Type B pancreatic cell (in vitro differentiated cells): ENCODE results near the gene SF3B5. TPM values are rescaled to one million over a fixed set of nuclear protein-coding genes. Genes with fewer than 3 reads are reported as not detected.

Source experiments
- DNase-seq: peaks from one replicate; pipeline ENCODE4 v3.0.0; 2021; ENCODE audit warnings: mixed read lengths; ENCODE audit not compliant: unreplicated experiment; ENCODE audit errors: extremely low spot score
- H3K27ac Mint-ChIP-seq: 2 replicates; pipeline ENCODE4 v1.8.0; 2021; ENCODE audit warnings: mild to moderate bottlenecking, mixed read lengths
- H3K27me3 Mint-ChIP-seq: 2 replicates; pipeline ENCODE4 v1.8.0; 2021; ENCODE audit warnings: mixed read lengths
- H3K36me3 Mint-ChIP-seq: 2 replicates; pipeline ENCODE4 v1.8.0; 2021; ENCODE audit warnings: mixed read lengths
- H3K4me1 Mint-ChIP-seq: one replicate; pipeline ENCODE4 v1.8.0; 2021; ENCODE audit warnings: mixed read lengths; ENCODE audit not compliant: unreplicated experiment
- H3K4me3 Mint-ChIP-seq: 2 replicates; pipeline ENCODE4 v1.8.0; 2021; ENCODE audit warnings: mild to moderate bottlenecking, mixed read lengths
- H3K9me3 Mint-ChIP-seq: 2 replicates; pipeline ENCODE4 v1.8.0; 2021; ENCODE audit warnings: mixed read lengths
- total RNA-seq: library from RNA; stranded (reverse); gene quantifications from 2 replicates; pipeline ENCODE4 v1.2.1, GENCODE V29; 2021; ENCODE audit warnings: low replicate concordance
- TF ChIP-seq, protein P1 (sequence below): fragments of 200-600 bp; sonication (generic); conservative IDR thresholded peaks from 2 replicates; pipeline ENCODE4 v1.5.0; 2021; ENCODE audit warnings: antibody characterized with exemption, mild to moderate bottlenecking

SF3B5 gene
- total RNA-seq, 1 donor from 2014 or later, result 138 TPM

DNA sequence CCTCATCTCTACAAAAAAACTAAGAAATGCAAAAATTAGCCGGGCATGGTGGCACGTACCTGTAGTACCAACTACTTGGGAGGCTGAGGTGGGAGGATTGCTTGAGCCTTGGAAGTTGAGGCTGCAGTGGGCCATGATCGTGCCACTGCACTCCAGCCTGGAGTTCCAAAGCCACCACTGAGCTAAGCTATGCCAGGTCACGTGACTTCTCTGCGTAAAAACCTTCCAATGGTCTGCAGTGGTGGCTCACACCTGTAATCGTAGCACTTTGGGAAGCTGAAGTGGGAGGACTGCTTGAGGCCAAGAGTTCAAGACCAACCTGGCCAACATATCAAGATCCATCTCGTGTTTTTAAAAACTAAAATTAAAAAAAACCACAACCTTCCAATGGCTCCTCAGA is 1.7 kb downstream of the SF3B5 start:
- no peak for DNase-seq
- H3K9me3 Mint-ChIP-seq, result no peaks in the 10 kb centered on the region
- H3K27ac Mint-ChIP-seq, result peak overlapping the region; percentile 46
- H3K4me1 Mint-ChIP-seq, result peaks cover 13% of the 10 kb centered on the region
- H3K36me3 Mint-ChIP-seq, result peaks cover 5% of the 10 kb centered on the region
- H3K27me3 Mint-ChIP-seq, result peaks cover 5% of the 10 kb centered on the region
- H3K4me3 Mint-ChIP-seq, result peak overlapping the region; percentile 99
- TF ChIP-seq, protein P1, sequence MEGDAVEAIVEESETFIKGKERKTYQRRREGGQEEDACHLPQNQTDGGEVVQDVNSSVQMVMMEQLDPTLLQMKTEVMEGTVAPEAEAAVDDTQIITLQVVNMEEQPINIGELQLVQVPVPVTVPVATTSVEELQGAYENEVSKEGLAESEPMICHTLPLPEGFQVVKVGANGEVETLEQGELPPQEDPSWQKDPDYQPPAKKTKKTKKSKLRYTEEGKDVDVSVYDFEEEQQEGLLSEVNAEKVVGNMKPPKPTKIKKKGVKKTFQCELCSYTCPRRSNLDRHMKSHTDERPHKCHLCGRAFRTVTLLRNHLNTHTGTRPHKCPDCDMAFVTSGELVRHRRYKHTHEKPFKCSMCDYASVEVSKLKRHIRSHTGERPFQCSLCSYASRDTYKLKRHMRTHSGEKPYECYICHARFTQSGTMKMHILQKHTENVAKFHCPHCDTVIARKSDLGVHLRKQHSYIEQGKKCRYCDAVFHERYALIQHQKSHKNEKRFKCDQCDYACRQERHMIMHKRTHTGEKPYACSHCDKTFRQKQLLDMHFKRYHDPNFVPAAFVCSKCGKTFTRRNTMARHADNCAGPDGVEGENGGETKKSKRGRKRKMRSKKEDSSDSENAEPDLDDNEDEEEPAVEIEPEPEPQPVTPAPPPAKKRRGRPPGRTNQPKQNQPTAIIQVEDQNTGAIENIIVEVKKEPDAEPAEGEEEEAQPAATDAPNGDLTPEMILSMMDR, result no peak

DNA sequence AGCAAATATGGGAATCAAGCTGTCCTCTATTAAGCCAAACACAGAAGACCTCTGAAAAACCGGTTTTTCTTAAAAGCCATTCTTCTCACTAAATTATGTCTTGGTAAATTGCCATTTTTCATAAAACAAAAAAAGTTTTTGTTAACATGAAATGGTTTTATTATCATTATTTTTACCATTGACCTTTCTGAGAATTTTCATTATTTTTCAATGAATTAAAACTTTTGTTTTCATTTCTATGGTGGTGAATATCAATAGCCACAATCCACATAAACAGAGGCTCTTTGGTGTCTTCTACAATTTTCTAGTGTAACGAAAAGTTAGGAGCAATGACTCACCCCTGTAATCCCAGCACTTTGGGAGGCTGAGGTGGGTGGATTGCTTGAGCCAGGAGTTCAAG is 2.1 kb downstream of the SF3B5 start:
- peak overlapping the region; percentile 46 for H3K27ac Mint-ChIP-seq
- peaks cover 1% of the 10 kb centered on the region for H3K27me3 Mint-ChIP-seq
- no peak for DNase-seq
- H3K36me3 Mint-ChIP-seq, result peaks cover 5% of the 10 kb centered on the region
- TF ChIP-seq, protein P1, result no peak
- no peaks in the 10 kb centered on the region for H3K9me3 Mint-ChIP-seq
- peak overlapping the region; percentile 99 for H3K4me3 Mint-ChIP-seq
- H3K4me1 Mint-ChIP-seq, result peaks cover 13% of the 10 kb centered on the region

DNA sequence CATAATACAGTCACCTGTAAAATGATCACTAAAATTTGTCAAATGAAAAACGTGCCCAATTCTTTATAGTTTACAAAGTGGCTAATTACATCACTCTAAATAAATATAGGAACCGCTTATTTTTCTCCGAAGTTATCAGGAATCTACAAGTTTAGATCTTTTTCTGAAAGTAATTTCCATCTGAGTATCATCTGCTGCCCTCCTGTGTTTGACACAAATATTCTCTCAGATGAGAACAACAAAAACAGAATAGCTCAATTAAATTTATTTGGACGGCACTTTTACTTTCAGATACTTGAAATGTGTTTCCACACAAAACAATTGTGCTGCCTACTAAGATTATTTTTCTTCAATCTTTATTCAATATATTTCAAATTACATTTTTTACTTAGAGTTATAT is 5.0 kb downstream of the SF3B5 start:
- H3K4me3 Mint-ChIP-seq, result no peak overlapping the region
- H3K27me3 Mint-ChIP-seq, result no peaks in the 10 kb centered on the region
- peaks cover 9% of the 10 kb centered on the region for H3K36me3 Mint-ChIP-seq
- no peak for DNase-seq
- no peak overlapping the region for H3K27ac Mint-ChIP-seq
- peaks cover 9% of the 10 kb centered on the region for H3K4me1 Mint-ChIP-seq
- TF ChIP-seq, protein P1, result no peak
- H3K9me3 Mint-ChIP-seq, result no peaks in the 10 kb centered on the region

DNA sequence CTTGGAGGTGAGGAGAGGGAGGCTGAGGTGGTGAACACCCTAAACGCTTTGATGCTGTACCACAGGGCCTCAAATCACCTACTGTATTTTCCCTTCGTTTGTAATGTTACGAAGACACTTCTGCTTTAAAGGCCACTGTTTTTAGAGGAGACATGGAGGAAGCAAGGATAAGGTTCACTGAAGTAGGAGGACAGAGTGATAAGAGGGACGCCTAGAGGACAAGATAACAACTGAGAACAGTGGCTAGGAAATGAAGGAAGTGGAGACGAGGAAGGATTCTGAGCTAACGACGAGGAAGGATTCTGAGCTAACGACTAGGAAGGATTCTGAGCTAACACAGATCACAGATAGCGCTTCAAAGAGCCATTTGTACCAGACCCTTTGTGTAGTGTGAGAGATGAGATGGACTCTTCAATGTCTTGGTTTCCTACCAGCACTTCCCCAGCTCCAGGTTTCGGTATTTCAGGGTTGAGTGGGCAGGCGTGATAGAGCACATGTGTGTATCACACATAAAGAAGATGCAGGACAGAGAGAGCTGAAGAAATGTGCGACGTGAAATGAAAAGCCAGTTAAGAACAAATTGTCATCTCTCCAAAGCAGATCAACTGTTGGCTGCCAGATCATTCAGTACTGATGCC is 7.5 kb downstream of the SF3B5 start:
- Mint-ChIP-seq H3K4me1 (no peaks in the 10 kb centered on the region), H3K4me3 (no peak overlapping the region), H3K27ac (no peak overlapping the region), H3K27me3 (no peaks in the 10 kb centered on the region), H3K36me3 (peaks cover 4% of the 10 kb centered on the region), H3K9me3 (no peaks in the 10 kb centered on the region)
- DNase-seq, result no peak
- TF ChIP-seq, protein P1, result no peak

DNA sequence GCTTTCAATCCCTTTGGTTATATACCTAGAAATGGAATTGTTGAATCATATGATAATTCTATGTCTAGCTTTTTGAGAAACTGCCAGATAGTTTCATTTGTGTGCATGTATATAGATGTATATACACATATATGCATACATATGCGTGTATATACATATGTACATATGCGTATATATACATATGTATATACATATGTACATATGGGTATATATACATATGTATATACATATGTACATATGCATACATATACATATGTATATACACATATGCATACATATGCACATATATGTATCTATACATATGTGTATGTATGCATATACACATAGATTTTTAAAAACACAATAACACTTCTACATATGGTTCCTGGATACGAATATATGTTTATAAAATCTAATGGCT is 8.4 kb downstream of the SF3B5 start:
- DNase-seq, result no peak
- peaks cover 4% of the 10 kb centered on the region for H3K36me3 Mint-ChIP-seq
- H3K4me3 Mint-ChIP-seq, result no peak overlapping the region
- TF ChIP-seq, protein P1, result no peak
- no peaks in the 10 kb centered on the region for H3K4me1 Mint-ChIP-seq
- H3K27me3 Mint-ChIP-seq, result no peaks in the 10 kb centered on the region
- H3K27ac Mint-ChIP-seq, result no peak overlapping the region
- no peaks in the 10 kb centered on the region for H3K9me3 Mint-ChIP-seq
